ENCODE data around the gene HP.

- TF ChIP-seq POLR2A (IDR thresholded peaks at IDR 0.05) (no peak), CTCF (IDR thresholded peaks at IDR 0.05) (no peak)
Measured at GRCh38 chr16:72109300-72109699, 55.0 kb downstream of the HP start.

Data from body of pancreas (tissue), 4 donors.